ENCODE results near the gene UTS2B. TPM values are rescaled to one million over a fixed set of nuclear protein-coding genes. Genes with fewer than 3 reads are reported as not detected.

UTS2B gene
- total and polyA plus RNA-seq, 10 of the 15 experiments (the other 5 are each of a cell fraction or from before 2014, with no cell fraction given) = 0.15 to 0.72 (median 0.44) TPM

DNA sequence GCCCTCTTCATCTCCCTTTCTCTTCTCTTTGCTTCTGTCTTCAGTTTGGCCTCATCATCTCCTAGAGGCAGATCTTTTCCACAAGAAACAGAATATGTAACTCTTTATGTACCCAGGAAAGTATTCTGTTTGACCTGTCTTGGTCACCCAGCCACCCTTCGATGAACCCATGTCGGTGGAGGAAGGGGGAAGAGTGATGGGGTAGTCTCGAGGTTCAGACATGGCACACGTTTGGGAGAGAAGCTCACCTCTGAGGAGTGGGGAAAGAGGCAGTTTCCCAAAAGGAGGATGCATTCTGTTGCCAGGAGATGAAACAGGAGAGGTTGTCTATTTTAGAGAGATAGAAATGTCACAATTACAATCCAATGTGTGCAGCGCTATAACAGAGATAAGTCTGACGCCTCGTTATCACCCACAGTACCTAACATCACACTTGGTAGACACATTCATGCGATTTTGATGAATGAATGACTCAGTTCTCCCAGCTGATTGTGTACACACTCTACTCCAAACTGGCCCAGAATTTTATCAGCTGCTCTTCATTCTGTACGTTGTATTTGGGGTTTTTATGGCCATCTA, 1.9 kb downstream of the UTS2B start (continued):
- no peak for TF ChIP-seq SUPT20H (IDR thresholded peaks at IDR 0.05; ENCODE audit: borderline replicate concordance, control insufficient read depth, low read depth, low read length)
- peak; percentile 51 for TF ChIP-seq ZNF24 (IDR thresholded peaks at IDR 0.05)
- peak; percentile 31; the same call in 1 of the 2 replicates for TF ChIP-seq MTA2 (IDR thresholded peaks at IDR 0.05; ENCODE audit: low read depth)
- TF ChIP-seq MXI1 (IDR thresholded peaks at IDR 0.05; ENCODE audit: low read depth, low read length) = 0 out of 2 replicates have a peak, but pooled peaks have one; percentile 9
- TF ChIP-seq FOXM1 (IDR thresholded peaks at IDR 0.05; ENCODE audit: low read depth, low read length) = no peak
- no peak for TF ChIP-seq SREBF1 (IDR thresholded peaks at IDR 0.05; ENCODE audit: low read length)

DNA sequence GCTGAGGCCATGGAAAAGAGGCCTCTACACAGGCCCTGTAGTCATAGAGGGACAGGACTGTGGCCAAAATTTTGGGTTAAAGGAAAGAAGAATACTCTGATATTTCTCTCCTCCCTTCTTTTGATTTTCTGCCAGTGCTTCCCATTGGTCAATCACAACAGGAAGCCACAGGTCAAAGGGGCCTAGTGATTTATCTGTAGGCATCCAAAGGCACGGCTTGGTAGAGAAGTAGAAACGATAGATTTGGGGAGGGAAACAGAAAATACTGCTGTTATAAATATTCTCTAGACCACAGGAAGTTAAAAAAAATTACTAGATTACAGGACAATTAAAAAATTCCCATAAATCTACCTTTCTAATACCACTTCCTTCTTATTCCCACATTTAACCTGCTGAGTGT, 2.8 kb downstream of the UTS2B start:
- in situ Hi-C loops (cut with MboI) = no loop called here
- Histone ChIP-seq H3K4me1 (ENCODE audit: control insufficient read depth, insufficient read depth, low read length) (peaks cover 8% of the 10 kb centered on the region), H3K4me3 (no peak overlapping the region), H3K79me2 (ENCODE audit: control insufficient read depth, insufficient read depth, low read length) (peaks cover 34% of the 10 kb centered on the region), H4K20me1 (ENCODE audit: control insufficient read depth, insufficient read depth) (no peaks in the 10 kb centered on the region), H3K9ac (ENCODE audit: control insufficient read depth, insufficient read depth, low read length) (no peak overlapping the region), H2AFZ (ENCODE audit: control insufficient read depth, low read depth, low read length) (no peak overlapping the region), H3K27me3 (replicated peaks in 1 of 2; ENCODE audit: control insufficient read depth in 2 of 2, insufficient read depth in 2 of 2, low read length in 1 of 2) (no peaks in the 10 kb centered on the region; a peak in 1 of 4 replicates), H3K27ac (ENCODE audit: control insufficient read depth, insufficient read depth) (no peak overlapping the region), H3K4me2 (ENCODE audit: control insufficient read depth, insufficient read depth) (no peak overlapping the region), H3K9me3 (replicated peaks; ENCODE audit: control insufficient read depth, insufficient read depth, low read length) (no peaks in the 10 kb centered on the region), H3K36me3 (ENCODE audit: control insufficient read depth in 2 of 2, insufficient read depth in 2 of 2, low read length in 1 of 2) (no peaks in the 10 kb centered on the region)
- ATAC-seq (no peak), FAIRE-seq (no peak), DNase-seq (ENCODE audit: low read depth, low spot score) (no peak)
- CTCF ChIA-PET = interaction anchor here (1.2 kb wide), 3 partner anchors 9 to 87 kb away, joined by 3 read pairs; no protein-coding TSS in a partner anchor
- peak; percentile 46; the same call in 1 of the 2 replicates for TF ChIP-seq NFYB (IDR thresholded peaks at IDR 0.05; ENCODE audit: insufficient read depth, low read depth, low read length)
- TF ChIP-seq, protein P1, sequence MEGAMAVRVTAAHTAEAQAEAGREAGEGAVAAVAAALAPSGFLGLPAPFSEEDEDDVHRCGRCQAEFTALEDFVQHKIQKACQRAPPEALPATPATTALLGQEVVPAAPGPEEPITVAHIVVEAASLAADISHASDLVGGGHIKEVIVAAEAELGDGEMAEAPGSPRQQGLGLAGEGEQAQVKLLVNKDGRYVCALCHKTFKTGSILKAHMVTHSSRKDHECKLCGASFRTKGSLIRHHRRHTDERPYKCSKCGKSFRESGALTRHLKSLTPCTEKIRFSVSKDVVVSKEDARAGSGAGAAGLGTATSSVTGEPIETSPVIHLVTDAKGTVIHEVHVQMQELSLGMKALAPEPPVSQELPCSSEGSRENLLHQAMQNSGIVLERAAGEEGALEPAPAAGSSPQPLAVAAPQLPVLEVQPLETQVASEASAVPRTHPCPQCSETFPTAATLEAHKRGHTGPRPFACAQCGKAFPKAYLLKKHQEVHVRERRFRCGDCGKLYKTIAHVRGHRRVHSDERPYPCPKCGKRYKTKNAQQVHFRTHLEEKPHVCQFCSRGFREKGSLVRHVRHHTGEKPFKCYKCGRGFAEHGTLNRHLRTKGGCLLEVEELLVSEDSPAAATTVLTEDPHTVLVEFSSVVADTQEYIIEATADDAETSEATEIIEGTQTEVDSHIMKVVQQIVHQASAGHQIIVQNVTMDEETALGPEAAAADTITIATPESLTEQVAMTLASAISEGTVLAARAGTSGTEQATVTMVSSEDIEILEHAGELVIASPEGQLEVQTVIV (IDR thresholded peaks at IDR 0.05; ENCODE audit: borderline replicate concordance, partially characterized antibody) = no peak
- 62% methylated on average over 2 of the region's 2 CpGs for WGBS (ENCODE audit: insufficient coverage, insufficient replicate concordance, low lambda C conversion rate, missing lambda C conversion rate)
- intact Hi-C loops (cut with micrococcal nuclease; ENCODE audit: unreplicated experiment) = no loop called here
- SMC1A ChIA-PET (ENCODE audit: uncharacterized antibody, unreplicated experiment) = interaction anchor here (0.9 to 7.4 kb wide), 7 partner anchors 27 to 83 kb away, joined by 3 to 47 read pairs (median 8); no protein-coding TSS in a partner anchor
- RAD21 ChIA-PET (ENCODE audit: unreplicated experiment) = interaction anchor here (1.3 to 4.1 kb wide), 4 partner anchors 27 to 82 kb away, joined by 4 to 16 read pairs (median 6); no protein-coding TSS in a partner anchor
- no TSS peak for BruUV-seq (replicated peaks)
- POLR2A ChIA-PET = interaction anchor here (1.6 kb wide), 1 partner anchor 9 kb away, joined by 7 read pairs; no protein-coding TSS in a partner anchor
